Measurements from ENCODE around the gene OR2M2. TPM values are rescaled to one million over a fixed set of nuclear protein-coding genes. Genes with fewer than 3 reads are reported as not detected.

OR2M2 gene
- total and polyA plus RNA-seq, 2 of the 13 experiments (the other 11 are each of a cell fraction or from before 2014, with no cell fraction given): not detected

DNA sequence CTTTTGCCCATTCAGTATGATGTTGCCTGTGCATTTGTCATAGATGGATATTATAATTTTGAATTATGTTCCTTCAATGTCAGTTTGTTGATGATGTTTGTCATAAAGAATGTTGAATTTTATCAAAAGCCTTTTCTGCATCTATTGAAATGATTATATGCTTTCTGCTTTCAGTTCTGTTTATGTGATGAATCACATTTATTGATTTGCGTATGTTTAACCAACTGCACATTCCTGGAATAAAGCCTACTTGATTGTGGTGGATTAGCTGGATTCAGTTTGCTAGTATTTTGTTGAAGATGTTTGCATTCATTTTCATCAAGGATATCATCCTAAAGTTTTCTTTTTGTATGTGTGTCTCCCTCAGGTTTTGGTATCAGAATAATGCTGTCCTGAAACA, 50.9 kb downstream of the OR2M2 start:
- H3K4me3 ChIP-seq (replicated peaks in 1 of 3; ENCODE audit: insufficient read depth in 1 of 3, low read depth in 2 of 3, low read length in 3 of 3): no peak overlapping the region
- H3K9ac ChIP-seq (ENCODE audit: insufficient read depth, low read depth, low read length): no peak overlapping the region
- no peaks in the 10 kb centered on the region for H3K4me1 ChIP-seq (ENCODE audit: insufficient read depth, low read length)
- H3K36me3 ChIP-seq (replicated peaks in 1 of 2; ENCODE audit: control insufficient read depth in 1 of 2, insufficient read depth in 2 of 2, low read length in 2 of 2): no peaks in the 10 kb centered on the region
- ATAC-seq (no peak), DNase-seq (ENCODE audit: low spot score) (no peak), FAIRE-seq (no peak)
- intact Hi-C loops (cut with micrococcal nuclease; ENCODE audit: unreplicated experiment) (no loop called here), in situ Hi-C loops (cut with HindIII; ENCODE audit: extremely low pct_ligation_motif_present, low pct_unique_long_range_greater_than_20kb) (no loop called here)
- H3K27ac ChIP-seq (ENCODE audit: extremely low read length, insufficient read depth, low read length): no peak overlapping the region
- no peaks in the 10 kb centered on the region for H3K27me3 ChIP-seq (ENCODE audit: control insufficient read depth in 1 of 2, insufficient read depth in 2 of 2, low read length in 2 of 2)
- TF ChIP-seq ZNF746 (CRISPR knock-in tag; IDR thresholded peaks at IDR 0.05): no peak
- TF ChIP-seq SOX6 (IDR thresholded peaks at IDR 0.05): no peak
- no peak for TF ChIP-seq SOX6 (CRISPR knock-in tag; IDR thresholded peaks at IDR 0.05)
- TF ChIP-seq ZNF329 (CRISPR knock-in tag; IDR thresholded peaks at IDR 0.05; ENCODE audit: low read depth): no peak
- TF ChIP-seq, protein P1, sequence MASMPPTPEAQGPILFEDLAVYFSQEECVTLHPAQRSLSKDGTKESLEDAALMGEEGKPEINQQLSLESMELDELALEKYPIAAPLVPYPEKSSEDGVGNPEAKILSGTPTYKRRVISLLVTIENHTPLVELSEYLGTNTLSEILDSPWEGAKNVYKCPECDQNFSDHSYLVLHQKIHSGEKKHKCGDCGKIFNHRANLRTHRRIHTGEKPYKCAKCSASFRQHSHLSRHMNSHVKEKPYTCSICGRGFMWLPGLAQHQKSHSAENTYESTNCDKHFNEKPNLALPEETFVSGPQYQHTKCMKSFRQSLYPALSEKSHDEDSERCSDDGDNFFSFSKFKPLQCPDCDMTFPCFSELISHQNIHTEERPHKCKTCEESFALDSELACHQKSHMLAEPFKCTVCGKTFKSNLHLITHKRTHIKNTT (CRISPR knock-in tag; IDR thresholded peaks at IDR 0.05): no peak
- TF ChIP-seq ZBTB26 (CRISPR knock-in tag; IDR thresholded peaks at IDR 0.05; ENCODE audit: borderline replicate concordance): no peak
- TF ChIP-seq ZNF777 (CRISPR knock-in tag; IDR thresholded peaks at IDR 0.05): no peak
- TF ChIP-seq HNF1A (IDR thresholded peaks at IDR 0.05; ENCODE audit: low read depth): no peak
- TF ChIP-seq HNF1A (CRISPR knock-in tag; IDR thresholded peaks at IDR 0.05; ENCODE audit: borderline replicate concordance): no peak
- TF ChIP-seq ZSCAN9 (CRISPR knock-in tag; IDR thresholded peaks at IDR 0.05; ENCODE audit: borderline replicate concordance): no peak
- no peak overlapping the region for H3K4me2 ChIP-seq (ENCODE audit: low read depth, low read length)
- no peaks in the 10 kb centered on the region for H3K79me2 ChIP-seq (ENCODE audit: insufficient read depth, low read length)
- peaks cover 82% of the 10 kb centered on the region for H3K9me3 ChIP-seq (ENCODE audit: low read length)
- POLR2A ChIA-PET: no interaction called here
- H2AFZ ChIP-seq (ENCODE audit: low read length): no peak overlapping the region
- H4K20me1 ChIP-seq (ENCODE audit: insufficient read depth, low read length): no peaks in the 10 kb centered on the region
- CTCF ChIA-PET (ENCODE audit: low intra/inter-chr PET ratio, low total read pairs): no interaction called here
- WGBS (ENCODE audit: low lambda C conversion rate): 3% methylated on average over 1 of the region's 1 CpG
- BruUV-seq (replicated peaks): no TSS peak

All from HepG2 (cell line).